HCT116 (cell line): ENCODE results near the gene TBC1D2B. TPM values are rescaled to one million over a fixed set of nuclear protein-coding genes. Genes with fewer than 3 reads are reported as not detected.
"Not testable (repeated sequence)": the region's sequence is repeated elsewhere in the genome, so short reads cannot be mapped to it uniquely, and the experiment has no call there.

Experiments used
- ATAC-seq: fragments of 200-7000 bp; cut with Tn5 transposase; 2 replicates; pipeline ENCODE4 v1.9.1; 2020; ENCODE audit warnings: mild to moderate bottlenecking, moderate library complexity
- BruUV-seq: library from RNA; stranded (reverse); fragments of 400-500 nt; replicated peaks from 2 replicates; lab custom pipeline; 2021; lab: Mats Ljungman, UMichigan
- CTCF ChIA-PET: fragments of 300-600 bp; sonication (Branson Sonifier 250); formaldehyde crosslinking; loops from one replicate; lab custom pipeline; 2021; ENCODE audit warnings: antibody characterized with exemption; lab: Charles Lee
- POLR2A ChIA-PET: fragments of 300-600, 350-600 bp; sonication (Branson Sonifier 250); formaldehyde crosslinking; loops from one replicate; lab custom pipeline; 2021; ENCODE audit warnings: antibody characterized with exemption; lab: Charles Lee
- RAD21 ChIA-PET, 2 experiments: fragments of 300-600 bp; sonication (Branson Sonifier 250); formaldehyde crosslinking; loops; one replicate each; lab custom pipeline; 2023; ENCODE audit warnings: low total read pairs in 2 of 2; ENCODE audit not compliant: uncharacterized antibody in 2 of 2, unreplicated experiment in 2 of 2, low non-redundant PET in 1 of 2; lab: Charles Lee
- DNase-seq: peaks from one replicate; pipeline ENCODE4 v3.0.0-alpha.2; 2010; ENCODE audit warnings: low read depth, low spot score
- H2AFZ ChIP-seq: fragments of 200-600 bp; shearing (Covaris generic), sonication (generic); 2 replicates; pipeline ENCODE4 v1.6.1; 2017; ENCODE audit warnings: low read depth, mixed run types, mixed read lengths, antibody characterized with exemption, low read length; ENCODE audit not compliant: poor library complexity, severe bottlenecking
- H3K27ac ChIP-seq: 2 replicates; pipeline ENCODE4 v1.5.1; 2012; ENCODE audit warnings: low read depth, low read length
- H3K27me3 ChIP-seq: fragments of 200-600 bp; sonication (generic); 2 replicates; pipeline ENCODE4 v1.6.1; 2016; ENCODE audit warnings: mixed run types, low read length, mixed read lengths; ENCODE audit not compliant: insufficient read depth
- H3K36me3 ChIP-seq, 2 experiments: fragments of 200-500 bp in 1 of 2; fragments of 200-600 bp in 1 of 2; sonication (Bioruptor generic) in 1 of 2; sonication (generic) in 1 of 2; 2 replicates each; pipeline versions ENCODE4 v1.5.1 to v1.6.1; 2014 to 2016; ENCODE audit warnings: low read length in 2 of 2, inconsistent platforms in 1 of 2, mixed read lengths in 1 of 2, mixed run types in 1 of 2; ENCODE audit not compliant: insufficient read depth in 2 of 2, control insufficient read depth in 1 of 2
- H3K4me1 ChIP-seq, 2 experiments: fragments of 200-600 bp in 1 of 2; sonication (generic) in 1 of 2; 2 replicates each; pipeline versions ENCODE4 v1.5.1 to v1.6.1; 2012 to 2017; ENCODE audit warnings: low read length in 2 of 2, inconsistent platforms in 1 of 2, mild to moderate bottlenecking in 1 of 2, mixed read lengths in 1 of 2, mixed run types in 1 of 2, moderate library complexity in 1 of 2; ENCODE audit not compliant: insufficient read depth in 2 of 2, control insufficient read depth in 1 of 2
- H3K4me2 ChIP-seq: fragments of 200-600 bp; sonication (generic); 2 replicates; pipeline ENCODE4 v1.6.1; 2017; ENCODE audit warnings: mixed run types, low read length, mixed read lengths
- H3K4me3 ChIP-seq, 2 experiments: fragments of 200-600 bp in 1 of 2; sonication (generic) in 1 of 2; replicated peaks in 1 of 2; 2 replicates each; pipeline ENCODE4 v1.5.1; 2011 to 2016; ENCODE audit warnings: low read length in 2 of 2, control low read depth in 1 of 2, low read depth in 1 of 2, mild to moderate bottlenecking in 1 of 2, mixed read lengths in 1 of 2, mixed run types in 1 of 2
- H3K79me2 ChIP-seq: fragments of 200-600 bp; sonication (generic); 2 replicates; pipeline ENCODE4 v1.6.1; 2017; ENCODE audit warnings: mild to moderate bottlenecking, mixed run types, low read length, moderate library complexity, mixed read lengths; ENCODE audit not compliant: insufficient read depth
- H3K9ac ChIP-seq: fragments of 200-600 bp; sonication (generic); 2 replicates; pipeline ENCODE4 v1.6.1; 2016; ENCODE audit warnings: low read length, mixed read lengths
- H3K9me2 ChIP-seq: fragments of 200-600 bp; sonication (generic), shearing (Covaris generic); 2 replicates; pipeline ENCODE4 v1.6.1; 2017; ENCODE audit warnings: mixed run types, mild to moderate bottlenecking, moderate library complexity; ENCODE audit not compliant: insufficient read depth
- H3K9me3 ChIP-seq, 2 experiments: fragments of 200-500 bp in 1 of 2; fragments of 200-600 bp in 1 of 2; sonication (Bioruptor generic) in 1 of 2; sonication (generic) in 1 of 2; 2 replicates each; pipeline ENCODE4 v1.6.1; 2014 to 2017; ENCODE audit warnings: low read length in 2 of 2, mixed read lengths in 2 of 2, inconsistent platforms in 1 of 2, low read depth in 1 of 2, mild to moderate bottlenecking in 1 of 2, mixed run types in 1 of 2, moderate library complexity in 1 of 2; ENCODE audit not compliant: control insufficient read depth in 1 of 2, insufficient read depth in 1 of 2
- H4K20me1 ChIP-seq: fragments of 200-600 bp; sonication (generic), shearing (Covaris generic); 2 replicates; pipeline ENCODE4 v1.6.1; 2017; ENCODE audit warnings: mixed run types, mild to moderate bottlenecking, moderate library complexity; ENCODE audit not compliant: insufficient read depth
- ATF3 ChIP-seq: IDR thresholded peaks from 2 replicates; pipeline ENCODE4 v1.6.1; 2012
- CBX3 ChIP-seq: IDR thresholded peaks from 2 replicates; pipeline ENCODE4 v1.6.1; 2012; ENCODE audit warnings: low read depth
- EGR1 ChIP-seq: IDR thresholded peaks from 2 replicates; pipeline ENCODE4 v1.6.1; 2012; ENCODE audit warnings: low read depth
- ELF1 ChIP-seq: IDR thresholded peaks from 2 replicates; pipeline ENCODE4 v1.6.1; 2012; ENCODE audit warnings: low read depth, borderline replicate concordance
- FOSL1 ChIP-seq: IDR thresholded peaks from 2 replicates; pipeline ENCODE4 v1.6.1; 2012; ENCODE audit warnings: low read depth
- POLR2AphosphoS5 ChIP-seq: IDR thresholded peaks from 2 replicates; pipeline ENCODE4 v1.6.1; 2011; ENCODE audit warnings: mild to moderate bottlenecking, low read depth, low read length, moderate library complexity
- RAD21 ChIP-seq: IDR thresholded peaks from 2 replicates; pipeline ENCODE4 v1.6.1; 2012; ENCODE audit warnings: low read depth, mild to moderate bottlenecking
- SIN3A ChIP-seq: IDR thresholded peaks from 2 replicates; pipeline ENCODE4 v1.6.1; 2012; ENCODE audit warnings: low read depth
- TCF7L2 ChIP-seq: IDR thresholded peaks from 2 replicates; pipeline ENCODE4 v1.7.0; 2011; ENCODE audit warnings: borderline replicate concordance, inconsistent platforms; ENCODE audit not compliant: insufficient read depth, insufficient read length; ENCODE audit errors: extremely low read depth
- YY1 ChIP-seq: IDR thresholded peaks from 2 replicates; pipeline ENCODE4 v1.6.1; 2011; ENCODE audit warnings: low read length, low read depth, moderate library complexity, mild to moderate bottlenecking; ENCODE audit not compliant: insufficient replicate concordance; ENCODE audit errors: extremely low read depth
- ZFX ChIP-seq: fragments of 450-650 bp; IDR thresholded peaks from 2 replicates; pipeline ENCODE4 v1.6.1; 2017
- ZNF274 ChIP-seq: fragments of 200-500 bp; sonication (Bioruptor generic); IDR thresholded peaks from 2 replicates; pipeline ENCODE4 v1.6.1; 2014; ENCODE audit warnings: mild to moderate bottlenecking, low read depth, low read length, inconsistent platforms
- intact Hi-C: fragments of 100-400 bp; cut with micrococcal nuclease; formaldehyde crosslinking; loops from 2 replicates; pipeline ENCODE4 v1.10.0; 2022
- total RNA-seq: library from RNA; stranded (reverse); gene quantifications from one replicate; pipeline ENCODE4 v1.2.1, GENCODE V29; 2021; ENCODE audit not compliant: unreplicated experiment
- TF ChIP-seq, protein P1 (sequence below): IDR thresholded peaks from 2 replicates; pipeline ENCODE4 v1.6.1; 2012
- TF ChIP-seq, protein P2 (sequence below): IDR thresholded peaks from 2 replicates; pipeline ENCODE4 v1.6.1; 2011; ENCODE audit warnings: mild to moderate bottlenecking, low read length, moderate library complexity; ENCODE audit not compliant: insufficient replicate concordance; ENCODE audit errors: extremely low read depth

TBC1D2B gene
- total RNA-seq, 1 experiment from 2014 or later, result 16.6 TPM

GRCh38 chr15:77993970-77994693 is 83.4 kb downstream of the TBC1D2B start:
- Histone ChIP-seq H3K4me2 (peak overlapping the region; percentile 45), H3K4me1 (peaks cover 11 to 20% of the 10 kb centered on the region in 2 experiments), H3K9ac (peak overlapping the region; percentile 20; the same call in 1 of the 2 replicates), H3K27ac (peak overlapping the region; percentile 72)
- H3K9me2 ChIP-seq, H3K4me3 ChIP-seq, BruUV-seq, H2AFZ ChIP-seq, POLR2A ChIA-PET, H3K9me3 ChIP-seq, H3K36me3 ChIP-seq, H4K20me1 ChIP-seq, H3K27me3 ChIP-seq, H3K79me2 ChIP-seq: not testable (repeated sequence)
- DNase-seq (peak; percentile 52), ATAC-seq (peak; percentile 88)
- RAD21 ChIA-PET, result interaction anchor here (0.7 to 1.2 kb wide), 2 partner anchors 114 kb away, joined by 3 read pairs; no protein-coding TSS in a partner anchor
- intact Hi-C loops, result loop anchor here (1.0 kb wide), 1 partner anchor 91 kb away; no protein-coding TSS in a partner anchor
- CTCF ChIA-PET, result interaction anchor here (0.7 to 1.5 kb wide), 4 partner anchors 8 to 114 kb away, joined by 3 to 8 read pairs (median 4); no protein-coding TSS in a partner anchor
- 0 out of 2 replicates have a peak, but pooled peaks have one; percentile 12 for TF ChIP-seq FOSL1
- TF ChIP-seq, protein P1, sequence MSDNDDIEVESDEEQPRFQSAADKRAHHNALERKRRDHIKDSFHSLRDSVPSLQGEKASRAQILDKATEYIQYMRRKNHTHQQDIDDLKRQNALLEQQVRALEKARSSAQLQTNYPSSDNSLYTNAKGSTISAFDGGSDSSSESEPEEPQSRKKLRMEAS, result peak; percentile 27; the same call in 1 of the 2 replicates

DNA sequence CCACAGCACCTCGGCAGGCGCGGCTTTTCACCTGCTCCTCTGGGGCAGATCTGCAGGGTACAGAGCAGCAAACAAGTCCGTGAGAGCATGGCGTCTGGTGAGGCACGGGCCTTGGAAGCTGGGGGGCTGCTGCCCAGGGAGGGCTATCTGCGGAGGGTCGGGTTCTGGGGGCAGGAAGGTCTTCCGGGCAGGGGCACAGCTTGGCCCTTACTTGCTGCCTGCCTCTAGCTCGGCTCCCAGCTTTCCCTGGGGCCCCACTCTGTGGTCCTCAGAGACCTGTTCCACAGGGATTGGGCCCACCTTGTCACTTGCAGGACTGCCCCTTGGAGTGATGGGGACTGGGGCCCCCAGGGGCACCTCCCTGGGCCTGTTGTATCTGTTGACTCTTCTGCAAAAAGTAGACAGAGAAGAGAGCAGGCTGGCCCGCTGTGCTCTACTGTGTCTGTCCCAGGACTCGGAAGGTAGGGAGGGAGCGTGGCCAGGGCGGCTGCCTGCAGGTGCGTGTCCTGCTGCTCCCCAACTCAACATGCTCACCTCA is 84.1 kb downstream of the TBC1D2B start:
- no peaks in the 10 kb centered on the region for H4K20me1 ChIP-seq
- no peak overlapping the region for H3K9ac ChIP-seq
- H3K4me3 ChIP-seq, result no peak overlapping the region
- RAD21 ChIA-PET, result no interaction called here
- CTCF ChIA-PET, result interaction anchor here (1.3 to 1.5 kb wide), 3 partner anchors 27 to 115 kb away, joined by 3 to 8 read pairs (median 6); no protein-coding TSS in a partner anchor
- H3K9me3 ChIP-seq, result no peaks in the 10 kb centered on the region
- ATAC-seq (no peak), DNase-seq (no peak)
- H3K9me2 ChIP-seq, result no peaks in the 10 kb centered on the region
- no peaks in the 10 kb centered on the region for H3K27me3 ChIP-seq
- peaks cover 11 to 20% of the 10 kb centered on the region in 2 experiments for H3K4me1 ChIP-seq
- BruUV-seq, result no TSS peak
- peak overlapping the region; percentile 72 for H3K27ac ChIP-seq
- H2AFZ ChIP-seq, result no peak overlapping the region
- H3K79me2 ChIP-seq, result no peaks in the 10 kb centered on the region
- peak overlapping the region; percentile 45 for H3K4me2 ChIP-seq
- intact Hi-C loops, result no loop called here
- POLR2A ChIA-PET, result no interaction called here
- no peaks in the 10 kb centered on the region for H3K36me3 ChIP-seq
- TF ChIP-seq, protein P2, sequence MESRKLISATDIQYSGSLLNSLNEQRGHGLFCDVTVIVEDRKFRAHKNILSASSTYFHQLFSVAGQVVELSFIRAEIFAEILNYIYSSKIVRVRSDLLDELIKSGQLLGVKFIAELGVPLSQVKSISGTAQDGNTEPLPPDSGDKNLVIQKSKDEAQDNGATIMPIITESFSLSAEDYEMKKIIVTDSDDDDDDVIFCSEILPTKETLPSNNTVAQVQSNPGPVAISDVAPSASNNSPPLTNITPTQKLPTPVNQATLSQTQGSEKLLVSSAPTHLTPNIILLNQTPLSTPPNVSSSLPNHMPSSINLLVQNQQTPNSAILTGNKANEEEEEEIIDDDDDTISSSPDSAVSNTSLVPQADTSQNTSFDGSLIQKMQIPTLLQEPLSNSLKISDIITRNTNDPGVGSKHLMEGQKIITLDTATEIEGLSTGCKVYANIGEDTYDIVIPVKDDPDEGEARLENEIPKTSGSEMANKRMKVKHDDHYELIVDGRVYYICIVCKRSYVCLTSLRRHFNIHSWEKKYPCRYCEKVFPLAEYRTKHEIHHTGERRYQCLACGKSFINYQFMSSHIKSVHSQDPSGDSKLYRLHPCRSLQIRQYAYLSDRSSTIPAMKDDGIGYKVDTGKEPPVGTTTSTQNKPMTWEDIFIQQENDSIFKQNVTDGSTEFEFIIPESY, result no peak
- no peak for TF ChIP-seq YY1
- TF ChIP-seq ATF3, result no peak
- no peak for TF ChIP-seq TCF7L2
- no peak for TF ChIP-seq POLR2AphosphoS5
- no peak for TF ChIP-seq ZFX
- TF ChIP-seq, protein P1, result no peak
- no peak for TF ChIP-seq ZNF274
- no peak for TF ChIP-seq EGR1
- TF ChIP-seq SIN3A, result no peak
- no peak for TF ChIP-seq RAD21
- no peak for TF ChIP-seq CBX3
- no peak for TF ChIP-seq ELF1
